ENCODE measurements around the gene HERPUD1. TPM values are rescaled to one million over a fixed set of nuclear protein-coding genes. Genes with fewer than 3 reads are reported as not detected.

Gene HERPUD1
- total RNA-seq, 1 donor from 2014 or later: 144 TPM

Other genes starting within 250 kb of the HERPUD1 start
- 75.1 TPM for gene MT1X, start 249.7 kb upstream of the HERPUD1 start, total RNA-seq
- gene NUP93, start 202.0 kb upstream of the HERPUD1 start, total RNA-seq: 26.4 TPM
- gene SLC12A3, start 66.9 kb upstream of the HERPUD1 start, total RNA-seq: 0.20 TPM
- gene CETP, start 29.8 kb downstream of the HERPUD1 start, total RNA-seq: 0.26 TPM
- 37.2 TPM for gene NLRC5, start 57.4 kb downstream of the HERPUD1 start, total RNA-seq
- 16.1 TPM for gene CPNE2, start 160.4 kb downstream of the HERPUD1 start, total RNA-seq